Superior temporal gyrus (tissue), 1 donor: ENCODE results near the gene SLC37A1.

ENCODE experiments used
- DNase-seq: peaks from one replicate; pipeline ENCODE4 v3.0.0-alpha.2; 2016; ENCODE audit errors: extremely low spot score

SLC37A1 gene

GRCh38 chr21:42561762-42562650 lies 48.4 kb downstream of the SLC37A1 start:
- DNase-seq, result no peak

GRCh38 chr21:42562816-42563215 lies 49.2 kb downstream of the SLC37A1 start:
- DNase-seq, result no peak

GRCh38 chr21:42563261-42563660 lies 49.6 kb downstream of the SLC37A1 start:
- no peak for DNase-seq

GRCh38 chr21:42563686-42564085 lies 50.0 kb downstream of the SLC37A1 start:
- DNase-seq, result no peak

GRCh38 chr21:42564561-42564971 lies 50.9 kb downstream of the SLC37A1 start:
- no peak for DNase-seq

GRCh38 chr21:42565206-42565810 lies 51.7 kb downstream of the SLC37A1 start:
- no peak for DNase-seq

- DNase-seq, result no peak
These were observed 52.4 kb downstream of the SLC37A1 start for GRCh38 chr21:42565886-42566523.

GRCh38 chr21:42566524-42567213 lies 53.0 kb downstream of the SLC37A1 start:
- no peak for DNase-seq

- DNase-seq, result no peak
These were observed 53.5 kb downstream of the SLC37A1 start for GRCh38 chr21:42567214-42567555.

GRCh38 chr21:42567861-42568260 lies 54.2 kb downstream of the SLC37A1 start:
- DNase-seq, result no peak

GRCh38 chr21:42568376-42568775 lies 54.7 kb downstream of the SLC37A1 start:
- no peak for DNase-seq

- no peak for DNase-seq
These were observed 55.4 kb downstream of the SLC37A1 start for GRCh38 chr21:42568866-42569731.

GRCh38 chr21:42569732-42570301 lies 56.2 kb downstream of the SLC37A1 start:
- no peak for DNase-seq

GRCh38 chr21:42570362-42570761 lies 56.7 kb downstream of the SLC37A1 start:
- DNase-seq, result no peak

GRCh38 chr21:42570841-42571387 lies 57.3 kb downstream of the SLC37A1 start:
- no peak for DNase-seq

GRCh38 chr21:42571391-42572150 lies 57.9 kb downstream of the SLC37A1 start:
- DNase-seq, result no peak

GRCh38 chr21:42572906-42573495 lies 59.3 kb downstream of the SLC37A1 start:
- DNase-seq, result no peak

GRCh38 chr21:42574234-42575027 lies 60.8 kb downstream of the SLC37A1 start:
- no peak for DNase-seq

GRCh38 chr21:42575111-42575510 lies 61.5 kb downstream of the SLC37A1 start:
- DNase-seq, result no peak
